ENCODE results near the gene IL21R. TPM values are rescaled to one million over a fixed set of nuclear protein-coding genes. Genes with fewer than 3 reads are reported as not detected.

IL21R gene
- total RNA-seq, 1 donor from 2014 or later: 0.98 TPM

DNA sequence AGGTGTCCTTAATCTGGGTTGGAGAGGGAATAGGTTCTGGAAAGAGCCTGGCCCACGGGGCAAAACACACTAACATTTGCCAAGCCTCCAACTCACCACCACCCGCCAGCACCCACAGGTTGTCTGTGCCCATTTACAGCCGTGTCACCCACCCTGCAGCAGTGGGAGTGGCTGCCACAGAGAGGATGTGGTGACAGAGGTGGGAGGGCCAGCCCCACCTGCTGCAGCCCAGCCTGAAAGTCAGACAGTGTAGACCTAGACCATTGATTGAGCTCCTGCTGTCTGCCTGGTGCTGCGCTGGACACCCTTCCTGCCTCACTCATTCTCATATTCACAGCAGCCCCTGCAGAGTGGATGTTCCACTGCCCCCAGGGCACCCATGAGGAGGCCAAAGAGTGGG lies 44.7 kb downstream of the IL21R start:
- intact Hi-C loops (cut with DNase I): no loop called here
- no peak overlapping the region for H3K4me3 ChIP-seq
- TF ChIP-seq, protein P1, sequence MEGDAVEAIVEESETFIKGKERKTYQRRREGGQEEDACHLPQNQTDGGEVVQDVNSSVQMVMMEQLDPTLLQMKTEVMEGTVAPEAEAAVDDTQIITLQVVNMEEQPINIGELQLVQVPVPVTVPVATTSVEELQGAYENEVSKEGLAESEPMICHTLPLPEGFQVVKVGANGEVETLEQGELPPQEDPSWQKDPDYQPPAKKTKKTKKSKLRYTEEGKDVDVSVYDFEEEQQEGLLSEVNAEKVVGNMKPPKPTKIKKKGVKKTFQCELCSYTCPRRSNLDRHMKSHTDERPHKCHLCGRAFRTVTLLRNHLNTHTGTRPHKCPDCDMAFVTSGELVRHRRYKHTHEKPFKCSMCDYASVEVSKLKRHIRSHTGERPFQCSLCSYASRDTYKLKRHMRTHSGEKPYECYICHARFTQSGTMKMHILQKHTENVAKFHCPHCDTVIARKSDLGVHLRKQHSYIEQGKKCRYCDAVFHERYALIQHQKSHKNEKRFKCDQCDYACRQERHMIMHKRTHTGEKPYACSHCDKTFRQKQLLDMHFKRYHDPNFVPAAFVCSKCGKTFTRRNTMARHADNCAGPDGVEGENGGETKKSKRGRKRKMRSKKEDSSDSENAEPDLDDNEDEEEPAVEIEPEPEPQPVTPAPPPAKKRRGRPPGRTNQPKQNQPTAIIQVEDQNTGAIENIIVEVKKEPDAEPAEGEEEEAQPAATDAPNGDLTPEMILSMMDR (IDR thresholded peaks at IDR 0.05): no peak
- TF ChIP-seq POLR2A (IDR thresholded peaks at IDR 0.05) (no peak), POLR2AphosphoS5 (IDR thresholded peaks at IDR 0.05; ENCODE audit: insufficient read depth in 1 of 2, low read depth in 1 of 2) (peak in 1 of 2 donors; percentile 28)
- no peaks in the 10 kb centered on the region for H3K4me1 ChIP-seq
- no peak for DNase-seq (ENCODE audit: extremely low spot score in 2 of 2)
- no peak overlapping the region for H3K27ac ChIP-seq
- no peaks in the 10 kb centered on the region for H3K36me3 ChIP-seq
- no peaks in the 10 kb centered on the region for H3K27me3 ChIP-seq
- H3K9me3 ChIP-seq: peaks cover 8% of the 10 kb centered on the region

DNA sequence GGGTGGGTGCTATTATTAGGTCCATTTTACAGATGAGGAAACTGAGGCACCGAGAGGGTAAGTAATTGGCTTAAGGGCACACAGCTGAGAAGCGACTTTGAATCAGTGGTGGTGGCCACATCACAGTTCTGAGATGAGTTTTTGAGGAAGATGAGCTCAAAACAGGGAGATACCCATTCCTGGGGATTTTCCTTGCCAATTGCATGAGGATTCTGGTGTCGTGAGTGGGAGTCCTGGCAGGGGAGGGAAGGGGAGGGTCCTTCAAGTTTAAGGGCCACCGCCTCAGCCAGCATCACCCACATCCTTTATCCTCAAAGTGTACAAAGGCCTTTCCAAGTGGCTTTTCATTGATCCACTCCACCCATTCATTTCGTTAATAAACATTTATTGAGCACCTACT lies 45.3 kb downstream of the IL21R start:
- Histone ChIP-seq H3K36me3 (no peaks in the 10 kb centered on the region), H3K9me3 (peaks cover 8% of the 10 kb centered on the region), H3K27ac (no peak overlapping the region), H3K4me1 (no peaks in the 10 kb centered on the region), H3K27me3 (no peaks in the 10 kb centered on the region), H3K4me3 (no peak overlapping the region)
- intact Hi-C loops (cut with DNase I): no loop called here
- TF ChIP-seq, protein P1 (IDR thresholded peaks at IDR 0.05): no peak
- TF ChIP-seq POLR2AphosphoS5 (IDR thresholded peaks at IDR 0.05; ENCODE audit: insufficient read depth in 1 of 2, low read depth in 1 of 2) (no peak), POLR2A (IDR thresholded peaks at IDR 0.05) (no peak)
- DNase-seq (ENCODE audit: extremely low spot score in 2 of 2): no peak

DNA sequence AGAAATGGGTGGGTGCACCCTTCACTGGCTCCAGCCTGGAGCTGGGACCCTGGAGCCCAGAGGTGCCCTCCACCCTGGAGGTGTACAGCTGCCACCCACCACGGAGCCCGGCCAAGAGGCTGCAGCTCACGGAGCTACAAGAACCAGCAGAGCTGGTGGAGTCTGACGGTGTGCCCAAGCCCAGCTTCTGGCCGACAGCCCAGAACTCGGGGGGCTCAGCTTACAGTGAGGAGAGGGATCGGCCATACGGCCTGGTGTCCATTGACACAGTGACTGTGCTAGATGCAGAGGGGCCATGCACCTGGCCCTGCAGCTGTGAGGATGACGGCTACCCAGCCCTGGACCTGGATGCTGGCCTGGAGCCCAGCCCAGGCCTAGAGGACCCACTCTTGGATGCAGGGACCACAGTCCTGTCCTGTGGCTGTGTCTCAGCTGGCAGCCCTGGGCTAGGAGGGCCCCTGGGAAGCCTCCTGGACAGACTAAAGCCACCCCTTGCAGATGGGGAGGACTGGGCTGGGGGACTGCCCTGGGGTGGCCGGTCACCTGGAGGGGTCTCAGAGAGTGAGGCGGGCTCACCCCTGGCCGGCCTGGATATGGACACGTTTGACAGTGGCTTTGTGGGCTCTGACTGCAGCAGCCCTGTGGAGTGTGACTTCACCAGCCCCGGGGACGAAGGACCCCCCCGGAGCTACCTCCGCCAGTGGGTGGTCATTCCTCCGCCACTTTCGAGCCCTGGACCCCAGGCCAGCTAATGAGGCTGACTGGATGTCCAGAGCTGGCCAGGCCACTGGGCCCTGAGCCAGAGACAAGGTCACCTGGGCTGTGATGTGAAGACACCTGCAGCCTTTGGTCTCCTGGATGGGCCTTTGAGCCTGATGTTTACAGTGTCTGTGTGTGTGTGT lies 46.8 kb downstream of the IL21R start:
- Histone ChIP-seq H3K27ac (no peak overlapping the region), H3K9me3 (peaks cover 8% of the 10 kb centered on the region), H3K4me1 (no peaks in the 10 kb centered on the region), H3K4me3 (no peak overlapping the region), H3K36me3 (no peaks in the 10 kb centered on the region), H3K27me3 (no peaks in the 10 kb centered on the region)
- no peak for DNase-seq (ENCODE audit: extremely low spot score in 2 of 2)
- TF ChIP-seq POLR2AphosphoS5 (IDR thresholded peaks at IDR 0.05; ENCODE audit: insufficient read depth in 1 of 2, low read depth in 1 of 2) (no peak), POLR2A (IDR thresholded peaks at IDR 0.05) (no peak)
- TF ChIP-seq, protein P1 (IDR thresholded peaks at IDR 0.05): no peak
- intact Hi-C loops (cut with DNase I): no loop called here

DNA sequence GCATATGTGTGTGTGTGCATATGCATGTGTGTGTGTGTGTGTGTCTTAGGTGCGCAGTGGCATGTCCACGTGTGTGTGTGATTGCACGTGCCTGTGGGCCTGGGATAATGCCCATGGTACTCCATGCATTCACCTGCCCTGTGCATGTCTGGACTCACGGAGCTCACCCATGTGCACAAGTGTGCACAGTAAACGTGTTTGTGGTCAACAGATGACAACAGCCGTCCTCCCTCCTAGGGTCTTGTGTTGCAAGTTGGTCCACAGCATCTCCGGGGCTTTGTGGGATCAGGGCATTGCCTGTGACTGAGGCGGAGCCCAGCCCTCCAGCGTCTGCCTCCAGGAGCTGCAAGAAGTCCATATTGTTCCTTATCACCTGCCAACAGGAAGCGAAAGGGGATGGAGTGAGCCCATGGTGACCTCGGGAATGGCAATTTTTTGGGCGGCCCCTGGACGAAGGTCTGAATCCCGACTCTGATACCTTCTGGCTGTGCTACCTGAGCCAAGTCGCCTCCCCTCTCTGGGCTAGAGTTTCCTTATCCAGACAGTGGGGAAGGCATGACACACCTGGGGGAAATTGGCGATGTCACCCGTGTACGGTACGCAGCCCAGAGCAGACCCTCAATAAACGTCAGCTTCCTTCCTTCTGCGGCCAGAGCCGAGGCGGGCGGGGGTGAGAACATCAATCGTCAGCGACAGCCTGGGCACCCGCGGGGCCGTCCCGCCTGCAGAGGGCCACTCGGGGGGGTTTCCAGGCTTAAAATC lies 47.6 kb downstream of the IL21R start:
- Histone ChIP-seq H3K9me3 (peaks cover 2% of the 10 kb centered on the region), H3K4me1 (no peaks in the 10 kb centered on the region), H3K27ac (no peak overlapping the region), H3K27me3 (no peaks in the 10 kb centered on the region), H3K4me3 (no peak overlapping the region), H3K36me3 (no peaks in the 10 kb centered on the region)
- intact Hi-C loops (cut with DNase I): no loop called here
- TF ChIP-seq, protein P1 (IDR thresholded peaks at IDR 0.05): no peak
- TF ChIP-seq POLR2A (IDR thresholded peaks at IDR 0.05) (no peak), POLR2AphosphoS5 (IDR thresholded peaks at IDR 0.05; ENCODE audit: insufficient read depth in 1 of 2, low read depth in 1 of 2) (no peak)
- DNase-seq (ENCODE audit: extremely low spot score in 2 of 2): no peak

Measured in vagina (tissue), 2 donors.